HepG2 (cell line): ENCODE results near the gene RTRAF. TPM values are rescaled to one million over a fixed set of nuclear protein-coding genes. Genes with fewer than 3 reads are reported as not detected.

Source experiments
- ARID3A ChIP-seq: IDR thresholded peaks from 2 replicates; pipeline ENCODE4 v1.6.1; 2012; ENCODE audit warnings: low read depth, low read length, improper control_type of control experiment
- HNRNPLL ChIP-seq: fragments of 200-400 bp; formaldehyde crosslinking; IDR thresholded peaks from 2 replicates; pipeline ENCODE4 v1.6.1; 2017; ENCODE audit warnings: mild to moderate bottlenecking, low read depth, low read length; ENCODE audit not compliant: poor library complexity, severe bottlenecking
- MAFK ChIP-seq, 2 experiments: IDR thresholded peaks in 1 of 2; conservative IDR thresholded peaks in 1 of 2; 2 replicates each; pipeline ENCODE4 v1.6.1; 2011; ENCODE audit warnings: improper control_type of control experiment in 2 of 2, low read length in 2 of 2
- MBNL3 ChIP-seq: fragments of 250-450 bp; sonication (Bioruptor Pico); conservative IDR thresholded peaks from 2 replicates; pipeline ENCODE4 v1.8.0; 2022; ENCODE audit warnings: mild to moderate bottlenecking, inconsistent platforms
- NAIF1 ChIP-seq: sonication (generic); formaldehyde crosslinking; IDR thresholded peaks from 2 replicates; pipeline ENCODE4 v1.5.0; 2020; ENCODE audit warnings: mild to moderate bottlenecking, missing genetic modification reagents, borderline replicate concordance
- ZNF574 ChIP-seq: sonication (generic); formaldehyde crosslinking; IDR thresholded peaks from 2 replicates; pipeline ENCODE4 v1.4.0; 2020; ENCODE audit warnings: missing genetic modification reagents
- polyA plus RNA-seq, 8 experiments: library from polyadenylated mRNA; depleted of rRNA in 3 of 8; stranded (reverse) in 7 of 8; unstranded in 1 of 8; fragments of >200 nt; fragmentation: Illumina TruSeq in 4 of 8; extraction: Trizol in 4 of 8; gene quantifications; 2 replicates each; pipeline versions ENCODE4 v1.2.1 to v1.2.3, GENCODE V29; 2011 to 2016; ENCODE audit warnings: low read depth in 4 of 8, missing spikeins in 1 of 8, mixed read lengths in 1 of 8; ENCODE audit not compliant: insufficient read depth in 1 of 8
- total RNA-seq, 5 experiments: library from RNA; depleted of rRNA; stranded (reverse); fragments of >200 nt; fragmentation: Illumina TruSeq; extraction: Trizol; gene quantifications; 2 replicates each; pipeline ENCODE4 v1.2.3, GENCODE V29; 2016; ENCODE audit warnings: low read depth in 1 of 5
- TF ChIP-seq, protein P1 (sequence below): sonication (generic); formaldehyde crosslinking; IDR thresholded peaks from 2 replicates; pipeline ENCODE4 v1.4.0; 2020; ENCODE audit warnings: mild to moderate bottlenecking, missing genetic modification reagents
- TF ChIP-seq, protein P2 (sequence below): sonication (generic); formaldehyde crosslinking; IDR thresholded peaks from 2 replicates; pipeline ENCODE4 v1.9.0; 2021; ENCODE audit warnings: missing genetic modification reagents, mild to moderate bottlenecking, borderline replicate concordance
- TF ChIP-seq, protein P3 (sequence below): sonication (generic); formaldehyde crosslinking; IDR thresholded peaks from 2 replicates; pipeline ENCODE4 v1.4.0; 2020; ENCODE audit warnings: missing genetic modification reagents, borderline replicate concordance

The RTRAF gene
- total and polyA plus RNA-seq, 2 of the 13 experiments (the other 11 are each of a cell fraction or from before 2014, with no cell fraction given) = 137 to 258 TPM

DNA sequence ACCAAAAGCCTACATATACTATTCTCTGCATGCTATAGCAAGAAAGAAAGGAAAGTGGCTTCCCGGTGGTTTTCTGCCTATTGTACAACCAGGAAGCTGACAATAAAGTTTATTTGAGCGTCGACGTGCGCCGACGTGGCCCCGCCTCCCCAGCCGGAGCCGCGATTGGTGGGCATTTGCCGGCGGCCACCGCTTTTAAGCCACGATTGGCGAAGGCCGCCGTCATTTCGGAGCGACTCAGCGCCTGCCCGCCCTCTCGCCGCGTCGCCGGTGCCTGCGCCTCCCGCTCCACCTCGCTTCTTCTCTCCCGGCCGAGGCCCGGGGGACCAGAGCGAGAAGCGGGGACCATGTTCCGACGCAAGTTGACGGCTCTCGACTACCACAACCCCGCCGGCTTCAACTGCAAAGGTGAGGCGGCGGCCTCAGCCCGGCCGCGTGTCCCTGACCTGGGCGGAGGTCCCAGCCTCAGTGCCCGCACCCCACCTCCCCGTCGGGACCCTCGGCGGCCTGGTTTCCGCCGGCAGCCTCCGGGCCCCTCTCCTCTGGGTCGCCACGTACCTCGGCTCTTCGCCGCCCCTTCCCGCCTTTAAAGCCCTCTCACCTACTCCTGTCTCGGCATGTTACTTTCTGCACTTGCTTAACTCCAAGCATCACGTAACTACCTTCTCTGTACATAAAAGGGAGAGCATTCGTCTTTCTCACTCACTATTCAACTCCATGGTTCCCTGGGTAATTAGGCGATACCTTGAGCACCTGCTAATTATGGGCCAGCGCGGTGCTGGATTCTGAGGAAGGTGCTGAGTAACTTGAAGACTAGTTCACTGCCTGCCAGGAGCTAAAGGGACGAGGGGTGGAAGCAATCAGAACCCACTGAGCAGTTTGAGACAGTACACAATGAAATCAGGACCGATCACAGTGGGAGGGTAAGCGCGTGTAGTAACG, at the start of gene RTRAF (continued):
- peak; percentile 59; the same call in 1 of the 2 replicates for TF ChIP-seq ZNF574 (CRISPR knock-in tag)
- TF ChIP-seq, protein P1, sequence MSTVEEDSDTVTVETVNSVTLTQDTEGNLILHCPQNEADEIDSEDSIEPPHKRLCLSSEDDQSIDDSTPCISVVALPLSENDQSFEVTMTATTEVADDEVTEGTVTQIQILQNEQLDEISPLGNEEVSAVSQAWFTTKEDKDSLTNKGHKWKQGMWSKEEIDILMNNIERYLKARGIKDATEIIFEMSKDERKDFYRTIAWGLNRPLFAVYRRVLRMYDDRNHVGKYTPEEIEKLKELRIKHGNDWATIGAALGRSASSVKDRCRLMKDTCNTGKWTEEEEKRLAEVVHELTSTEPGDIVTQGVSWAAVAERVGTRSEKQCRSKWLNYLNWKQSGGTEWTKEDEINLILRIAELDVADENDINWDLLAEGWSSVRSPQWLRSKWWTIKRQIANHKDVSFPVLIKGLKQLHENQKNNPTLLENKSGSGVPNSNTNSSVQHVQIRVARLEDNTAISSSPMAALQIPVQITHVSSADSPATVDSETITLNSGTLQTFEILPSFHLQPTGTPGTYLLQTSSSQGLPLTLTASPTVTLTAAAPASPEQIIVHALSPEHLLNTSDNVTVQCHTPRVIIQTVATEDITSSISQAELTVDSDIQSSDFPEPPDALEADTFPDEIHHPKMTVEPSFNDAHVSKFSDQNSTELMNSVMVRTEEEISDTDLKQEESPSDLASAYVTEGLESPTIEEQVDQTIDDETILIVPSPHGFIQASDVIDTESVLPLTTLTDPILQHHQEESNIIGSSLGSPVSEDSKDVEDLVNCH (CRISPR knock-in tag) = no peak
- TF ChIP-seq MBNL3 = no peak
- TF ChIP-seq NAIF1 (CRISPR knock-in tag) = no peak
- 0 out of 4 replicates have a peak, but pooled peaks of 1 of the 2 experiments have one; percentile 2 for TF ChIP-seq MAFK (conservative IDR thresholded peaks at IDR 0.05 in 1 of 2, IDR thresholded peaks at IDR 0.05 in 1 of 2; ENCODE audit: low read length in 2 of 2)
- TF ChIP-seq ARID3A = 0 out of 2 replicates have a peak, but pooled peaks have one; percentile 42
- TF ChIP-seq, protein P2, sequence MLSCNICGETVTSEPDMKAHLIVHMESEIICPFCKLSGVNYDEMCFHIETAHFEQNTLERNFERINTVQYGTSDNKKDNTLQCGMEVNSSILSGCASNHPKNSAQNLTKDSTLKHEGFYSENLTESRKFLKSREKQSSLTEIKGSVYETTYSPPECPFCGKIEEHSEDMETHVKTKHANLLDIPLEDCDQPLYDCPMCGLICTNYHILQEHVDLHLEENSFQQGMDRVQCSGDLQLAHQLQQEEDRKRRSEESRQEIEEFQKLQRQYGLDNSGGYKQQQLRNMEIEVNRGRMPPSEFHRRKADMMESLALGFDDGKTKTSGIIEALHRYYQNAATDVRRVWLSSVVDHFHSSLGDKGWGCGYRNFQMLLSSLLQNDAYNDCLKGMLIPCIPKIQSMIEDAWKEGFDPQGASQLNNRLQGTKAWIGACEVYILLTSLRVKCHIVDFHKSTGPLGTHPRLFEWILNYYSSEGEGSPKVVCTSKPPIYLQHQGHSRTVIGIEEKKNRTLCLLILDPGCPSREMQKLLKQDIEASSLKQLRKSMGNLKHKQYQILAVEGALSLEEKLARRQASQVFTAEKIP (CRISPR knock-in tag) = no peak
- TF ChIP-seq, protein P3, sequence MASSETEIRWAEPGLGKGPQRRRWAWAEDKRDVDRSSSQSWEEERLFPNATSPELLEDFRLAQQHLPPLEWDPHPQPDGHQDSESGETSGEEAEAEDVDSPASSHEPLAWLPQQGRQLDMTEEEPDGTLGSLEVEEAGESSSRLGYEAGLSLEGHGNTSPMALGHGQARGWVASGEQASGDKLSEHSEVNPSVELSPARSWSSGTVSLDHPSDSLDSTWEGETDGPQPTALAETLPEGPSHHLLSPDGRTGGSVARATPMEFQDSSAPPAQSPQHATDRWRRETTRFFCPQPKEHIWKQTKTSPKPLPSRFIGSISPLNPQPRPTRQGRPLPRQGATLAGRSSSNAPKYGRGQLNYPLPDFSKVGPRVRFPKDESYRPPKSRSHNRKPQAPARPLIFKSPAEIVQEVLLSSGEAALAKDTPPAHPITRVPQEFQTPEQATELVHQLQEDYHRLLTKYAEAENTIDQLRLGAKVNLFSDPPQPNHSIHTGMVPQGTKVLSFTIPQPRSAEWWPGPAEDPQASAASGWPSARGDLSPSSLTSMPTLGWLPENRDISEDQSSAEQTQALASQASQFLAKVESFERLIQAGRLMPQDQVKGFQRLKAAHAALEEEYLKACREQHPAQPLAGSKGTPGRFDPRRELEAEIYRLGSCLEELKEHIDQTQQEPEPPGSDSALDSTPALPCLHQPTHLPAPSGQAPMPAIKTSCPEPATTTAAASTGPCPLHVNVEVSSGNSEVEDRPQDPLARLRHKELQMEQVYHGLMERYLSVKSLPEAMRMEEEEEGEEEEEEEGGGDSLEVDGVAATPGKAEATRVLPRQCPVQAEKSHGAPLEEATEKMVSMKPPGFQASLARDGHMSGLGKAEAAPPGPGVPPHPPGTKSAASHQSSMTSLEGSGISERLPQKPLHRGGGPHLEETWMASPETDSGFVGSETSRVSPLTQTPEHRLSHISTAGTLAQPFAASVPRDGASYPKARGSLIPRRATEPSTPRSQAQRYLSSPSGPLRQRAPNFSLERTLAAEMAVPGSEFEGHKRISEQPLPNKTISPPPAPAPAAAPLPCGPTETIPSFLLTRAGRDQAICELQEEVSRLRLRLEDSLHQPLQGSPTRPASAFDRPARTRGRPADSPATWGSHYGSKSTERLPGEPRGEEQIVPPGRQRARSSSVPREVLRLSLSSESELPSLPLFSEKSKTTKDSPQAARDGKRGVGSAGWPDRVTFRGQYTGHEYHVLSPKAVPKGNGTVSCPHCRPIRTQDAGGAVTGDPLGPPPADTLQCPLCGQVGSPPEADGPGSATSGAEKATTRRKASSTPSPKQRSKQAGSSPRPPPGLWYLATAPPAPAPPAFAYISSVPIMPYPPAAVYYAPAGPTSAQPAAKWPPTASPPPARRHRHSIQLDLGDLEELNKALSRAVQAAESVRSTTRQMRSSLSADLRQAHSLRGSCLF (CRISPR knock-in tag) = no peak
- peak; percentile 10 for TF ChIP-seq HNRNPLL
